PC-9 (cell line): ENCODE results near the gene TDP1. TPM values are rescaled to one million over a fixed set of nuclear protein-coding genes. Genes with fewer than 3 reads are reported as not detected.

ENCODE experiments used
- BruUV-seq: library from RNA; stranded (reverse); fragments of 400-500 nt; replicated peaks from 2 replicates; lab custom pipeline; 2021; lab: Mats Ljungman, UMichigan
- CTCF ChIA-PET: fragments of 300-600 bp; sonication (Branson Sonifier 250); formaldehyde crosslinking; loops from one replicate; lab custom pipeline; 2022; ENCODE audit warnings: antibody characterized with exemption; lab: Charles Lee
- POLR2A ChIA-PET: fragments of 300-600 bp; sonication (Branson Sonifier 250); formaldehyde crosslinking; loops from one replicate; lab custom pipeline; 2022; ENCODE audit warnings: antibody characterized with exemption; ENCODE audit not compliant: unreplicated experiment; lab: Charles Lee
- DNase-seq, 2 experiments: peaks; one replicate each; pipeline versions ENCODE4 v3.0.0 to v3.0.0-alpha.2; 2015 to 2022; ENCODE audit warnings: mixed read lengths in 1 of 2
- H2AFZ ChIP-seq: fragments of 200-600 bp; sonication (generic); 2 replicates; pipeline ENCODE4 v1.8.1; 2017; ENCODE audit warnings: antibody characterized with exemption
- H3F3A ChIP-seq: fragments of 200-600 bp; sonication (generic); 2 replicates; pipeline ENCODE4 v1.8.1; 2017; ENCODE audit warnings: antibody characterized with exemption, mild to moderate bottlenecking, low read depth; ENCODE audit not compliant: insufficient read depth
- H3K27ac ChIP-seq: fragments of 200-600 bp; sonication (generic); 2 replicates; pipeline ENCODE4 v1.6.1; 2016; ENCODE audit warnings: mixed run types
- H3K27me3 ChIP-seq: fragments of 200-600 bp; sonication (generic); 2 replicates; pipeline ENCODE4 v1.6.1; 2016; ENCODE audit warnings: low read depth, mixed run types; ENCODE audit not compliant: insufficient read depth
- H3K36me3 ChIP-seq: fragments of 200-600 bp; sonication (generic); 2 replicates; pipeline ENCODE4 v1.6.1; 2016; ENCODE audit warnings: low read depth, mixed run types
- H3K4me1 ChIP-seq: fragments of 200-600 bp; sonication (generic); replicated peaks from 2 replicates; pipeline ENCODE4 v1.6.1; 2016; ENCODE audit warnings: mixed run types; ENCODE audit not compliant: insufficient read depth
- H3K4me2 ChIP-seq: fragments of 200-600 bp; sonication (generic); 2 replicates; pipeline ENCODE4 v1.6.1; 2017; ENCODE audit warnings: mixed run types
- H3K4me3 ChIP-seq: fragments of 200-600 bp; sonication (generic); 2 replicates; pipeline ENCODE4 v1.6.1; 2016; ENCODE audit warnings: mixed run types
- H3K79me2 ChIP-seq: fragments of 200-600 bp; sonication (generic); 2 replicates; pipeline ENCODE4 v1.6.1; 2017; ENCODE audit warnings: low read depth, mixed run types
- H3K9me2 ChIP-seq: fragments of 200-600 bp; sonication (generic); 2 replicates; pipeline ENCODE4 v1.8.1; 2017; ENCODE audit warnings: mild to moderate bottlenecking; ENCODE audit not compliant: insufficient read depth
- H3K9me3 ChIP-seq: fragments of 200-600 bp; sonication (generic); 2 replicates; pipeline ENCODE4 v1.8.1; 2016; ENCODE audit warnings: low read depth; ENCODE audit not compliant: insufficient read depth
- H4K20me1 ChIP-seq: fragments of 200-600 bp; sonication (generic); 2 replicates; pipeline ENCODE4 v1.8.1; 2017; ENCODE audit not compliant: insufficient read depth
- EZH2 ChIP-seq: fragments of 200-600 bp; sonication (generic); IDR thresholded peaks from 2 replicates; pipeline ENCODE4 v1.8.0; 2017; ENCODE audit warnings: antibody characterized with exemption, low read depth
- intact Hi-C: fragments of 100-400 bp; cut with micrococcal nuclease; formaldehyde crosslinking; loops from one replicate; pipeline ENCODE4 v1.10.0; 2022; ENCODE audit not compliant: unreplicated experiment
- total RNA-seq: library from RNA; stranded (reverse); gene quantifications from 2 replicates; pipeline ENCODE4 v1.2.3, GENCODE V29; 2021
- TF ChIP-seq, protein P1 (sequence below): fragments of 200-600 bp; sonication (generic); conservative IDR thresholded peaks from 2 replicates; pipeline ENCODE4 v1.6.1; 2017; ENCODE audit warnings: mixed run types, antibody characterized with exemption, mild to moderate bottlenecking, moderate library complexity

Gene TDP1
- total RNA-seq, 1 experiment from 2014 or later, result 12.8 TPM

DNA sequence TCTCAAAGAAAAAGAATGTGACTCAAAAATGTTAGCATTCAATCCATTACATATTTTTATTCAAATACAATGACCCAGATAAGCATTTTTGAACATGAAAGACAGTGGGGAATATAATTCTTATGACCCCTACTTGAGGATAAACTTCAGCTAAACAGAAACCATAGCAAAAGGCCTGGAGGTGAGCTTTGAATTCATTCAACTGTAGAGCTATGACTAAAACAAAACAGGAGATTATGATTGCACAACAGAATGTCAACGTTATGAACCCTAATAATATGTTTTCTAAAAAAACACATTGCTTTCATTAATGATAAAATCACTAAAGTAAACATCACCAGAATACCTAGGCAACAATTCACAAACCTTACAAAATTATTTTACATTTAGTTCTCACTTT is 29.0 kb upstream of the TDP1 start:
- no peak overlapping the region for H3K4me2 ChIP-seq
- H3K9me3 ChIP-seq, result no peaks in the 10 kb centered on the region
- H3K79me2 ChIP-seq, result no peaks in the 10 kb centered on the region
- H3F3A ChIP-seq, result no peaks in the 10 kb centered on the region
- ChIA-PET CTCF (no interaction called here), POLR2A (no interaction called here)
- no peaks in the 10 kb centered on the region for H3K4me1 ChIP-seq
- H3K4me3 ChIP-seq, result no peak overlapping the region
- H3K36me3 ChIP-seq, result no peaks in the 10 kb centered on the region
- H3K27me3 ChIP-seq, result no peaks in the 10 kb centered on the region
- H3K9me2 ChIP-seq, result no peaks in the 10 kb centered on the region
- H3K27ac ChIP-seq, result 0 out of 2 replicates have a peak overlapping the region, but pooled peaks have one; percentile 4
- BruUV-seq, result no TSS peak
- intact Hi-C loops, result no loop called here
- TF ChIP-seq, protein P1, sequence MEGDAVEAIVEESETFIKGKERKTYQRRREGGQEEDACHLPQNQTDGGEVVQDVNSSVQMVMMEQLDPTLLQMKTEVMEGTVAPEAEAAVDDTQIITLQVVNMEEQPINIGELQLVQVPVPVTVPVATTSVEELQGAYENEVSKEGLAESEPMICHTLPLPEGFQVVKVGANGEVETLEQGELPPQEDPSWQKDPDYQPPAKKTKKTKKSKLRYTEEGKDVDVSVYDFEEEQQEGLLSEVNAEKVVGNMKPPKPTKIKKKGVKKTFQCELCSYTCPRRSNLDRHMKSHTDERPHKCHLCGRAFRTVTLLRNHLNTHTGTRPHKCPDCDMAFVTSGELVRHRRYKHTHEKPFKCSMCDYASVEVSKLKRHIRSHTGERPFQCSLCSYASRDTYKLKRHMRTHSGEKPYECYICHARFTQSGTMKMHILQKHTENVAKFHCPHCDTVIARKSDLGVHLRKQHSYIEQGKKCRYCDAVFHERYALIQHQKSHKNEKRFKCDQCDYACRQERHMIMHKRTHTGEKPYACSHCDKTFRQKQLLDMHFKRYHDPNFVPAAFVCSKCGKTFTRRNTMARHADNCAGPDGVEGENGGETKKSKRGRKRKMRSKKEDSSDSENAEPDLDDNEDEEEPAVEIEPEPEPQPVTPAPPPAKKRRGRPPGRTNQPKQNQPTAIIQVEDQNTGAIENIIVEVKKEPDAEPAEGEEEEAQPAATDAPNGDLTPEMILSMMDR, result no peak
- no peak for TF ChIP-seq EZH2
- no peak overlapping the region for H2AFZ ChIP-seq
- H4K20me1 ChIP-seq, result no peaks in the 10 kb centered on the region
- DNase-seq, result peak in 1 of 2 experiments; percentile 46

- CTCF ChIA-PET, result no interaction called here
- Histone ChIP-seq H3K4me2 (no peak overlapping the region), H3K36me3 (no peaks in the 10 kb centered on the region), H3K9me2 (no peaks in the 10 kb centered on the region), H3K4me3 (no peak overlapping the region), H3K9me3 (no peaks in the 10 kb centered on the region), H4K20me1 (no peaks in the 10 kb centered on the region), H3K79me2 (no peaks in the 10 kb centered on the region), H3K27ac (no peak overlapping the region), H2AFZ (no peak overlapping the region), H3F3A (no peaks in the 10 kb centered on the region), H3K4me1 (no peaks in the 10 kb centered on the region), H3K27me3 (no peaks in the 10 kb centered on the region)
- DNase-seq, result no peak
- TF ChIP-seq, protein P1, result no peak
- no peak for TF ChIP-seq EZH2
- POLR2A ChIA-PET, result no interaction called here
- intact Hi-C loops, result no loop called here
- no TSS peak for BruUV-seq
Observed at GRCh38 chr14:89927186-89927865, 28.4 kb upstream of the TDP1 start.

GRCh38 chr14:89933002-89933401 is 22.7 kb upstream of the TDP1 start:
- no peaks in the 10 kb centered on the region for H4K20me1 ChIP-seq
- no peaks in the 10 kb centered on the region for H3F3A ChIP-seq
- no TSS peak for BruUV-seq
- H3K36me3 ChIP-seq, result no peaks in the 10 kb centered on the region
- no peak overlapping the region for H3K27ac ChIP-seq
- POLR2A ChIA-PET, result no interaction called here
- H3K4me3 ChIP-seq, result no peak overlapping the region
- intact Hi-C loops, result no loop called here
- no peaks in the 10 kb centered on the region for H3K27me3 ChIP-seq
- TF ChIP-seq, protein P1, result no peak
- no peak for TF ChIP-seq EZH2
- H3K9me3 ChIP-seq, result no peaks in the 10 kb centered on the region
- CTCF ChIA-PET, result no interaction called here
- H3K4me2 ChIP-seq, result no peak overlapping the region
- no peak overlapping the region for H2AFZ ChIP-seq
- no peaks in the 10 kb centered on the region for H3K79me2 ChIP-seq
- H3K4me1 ChIP-seq, result no peaks in the 10 kb centered on the region
- H3K9me2 ChIP-seq, result no peaks in the 10 kb centered on the region
- no peak for DNase-seq
